Mesodermal cell (in vitro differentiated cells): ENCODE data around the gene PORCN. TPM values are rescaled to one million over a fixed set of nuclear protein-coding genes. Genes with fewer than 3 reads are reported as not detected.

ENCODE experiments used
- H3K27ac ChIP-seq: 2 replicates; pipeline ENCODE4 v1.7.0; 2013; ENCODE audit warnings: mild to moderate bottlenecking, low read depth, low read length, moderate library complexity; ENCODE audit not compliant: severe bottlenecking
- H3K36me3 ChIP-seq: 2 replicates; pipeline ENCODE4 v1.7.1; 2013; ENCODE audit warnings: mild to moderate bottlenecking, low read length, moderate library complexity; ENCODE audit not compliant: control insufficient read depth, insufficient read depth
- H3K4me1 ChIP-seq: one replicate; pipeline ENCODE4 v1.7.1; 2013; ENCODE audit warnings: mild to moderate bottlenecking, low read length; ENCODE audit not compliant: insufficient read depth, control insufficient read depth, poor library complexity, severe bottlenecking
- H3K4me3 ChIP-seq: 2 replicates; pipeline ENCODE4 v1.7.0; 2013; ENCODE audit warnings: low read length, control low read depth, mild to moderate bottlenecking; ENCODE audit not compliant: insufficient read depth, poor library complexity, severe bottlenecking; ENCODE audit errors: extremely low read depth
- H3K9me3 ChIP-seq: 2 replicates; pipeline ENCODE4 v1.7.1; 2013; ENCODE audit warnings: mild to moderate bottlenecking, low read length, moderate library complexity; ENCODE audit not compliant: control insufficient read depth
- WGBS, 2 experiments: methylation state at CpG; one replicate each; pipeline ENCODE4 v1.1.5; 2013; ENCODE audit warnings: missing lambda C conversion rate in 2 of 2; ENCODE audit not compliant: insufficient coverage in 2 of 2; 5-methylcytosine and 5-hydroxymethylcytosine counted together
- polyA plus RNA-seq, 2 experiments: library from polyadenylated mRNA; stranded (reverse); fragments of 50-300 nt; gene quantifications; one replicate each; pipeline ENCODE4 v1.2.3, GENCODE V29; 2013

The PORCN gene
- polyA plus RNA-seq (2013, experiment 1 of 2): 24.8 TPM
- 18.2 TPM for polyA plus RNA-seq (2013, experiment 2 of 2)

GRCh38 chrX:48508400-48509244 lies at the start of gene PORCN:
Gene PORCN, plus strand, starts transcription at chrX:48508992. Its CDS starts 829 bp downstream, at chrX:48509821.
- no peaks in the 10 kb centered on the region for H3K9me3 ChIP-seq
- 0% methylated on average over 13 to 14 of the region's 65 CpGs for WGBS, 2 experiments
- H3K27ac ChIP-seq: peak within 1 kb of the TSS; percentile 5
- H3K36me3 ChIP-seq: no peaks in the 10 kb centered on the region
- peak within 1 kb of the TSS; percentile 54 for H3K4me3 ChIP-seq
- peaks cover 5% of the 10 kb centered on the region for H3K4me1 ChIP-seq

- Histone ChIP-seq H3K9me3 (no peaks in the 10 kb centered on the region), H3K27ac (no peak overlapping the region), H3K4me1 (no peaks in the 10 kb centered on the region), H3K36me3 (no peaks in the 10 kb centered on the region), H3K4me3 (no peak overlapping the region)
- WGBS, 2 experiments: 90 to 98% methylated on average over 2 to 4 of the region's 6 CpGs
Observed at GRCh38 chrX:48459483-48459882, 49.3 kb upstream of the PORCN start.

GRCh38 chrX:48460031-48460430 lies 48.8 kb upstream of the PORCN start:
- no peaks in the 10 kb centered on the region for H3K4me1 ChIP-seq
- no peak overlapping the region for H3K4me3 ChIP-seq
- no peak overlapping the region for H3K27ac ChIP-seq
- 86 to 100% methylated on average over 1 of the region's 3 CpGs for WGBS, 2 experiments
- no peaks in the 10 kb centered on the region for H3K36me3 ChIP-seq
- H3K9me3 ChIP-seq: no peaks in the 10 kb centered on the region

GRCh38 chrX:48460606-48461005 lies 48.2 kb upstream of the PORCN start:
- H3K4me1 ChIP-seq: no peaks in the 10 kb centered on the region
- no peak overlapping the region for H3K27ac ChIP-seq
- H3K36me3 ChIP-seq: no peaks in the 10 kb centered on the region
- 100% methylated on average over 2 of the region's 11 CpGs; no CpG with 5 or more reads in 1 of the 2 experiments for WGBS, 2 experiments
- no peaks in the 10 kb centered on the region for H3K9me3 ChIP-seq
- no peak overlapping the region for H3K4me3 ChIP-seq

- 91 to 100% methylated on average over 1 to 5 of the region's 6 CpGs for WGBS, 2 experiments
- H3K36me3 ChIP-seq: no peaks in the 10 kb centered on the region
- H3K9me3 ChIP-seq: no peaks in the 10 kb centered on the region
Observed at GRCh38 chrX:48461830-48462229, 47.0 kb upstream of the PORCN start.

GRCh38 chrX:48465336-48465933 lies 43.4 kb upstream of the PORCN start:
- no peak overlapping the region for H3K27ac ChIP-seq
- no peak overlapping the region for H3K4me3 ChIP-seq
- peaks cover 5% of the 10 kb centered on the region for H3K4me1 ChIP-seq
- no peaks in the 10 kb centered on the region for H3K9me3 ChIP-seq
- WGBS, 2 experiments: 80 to 100% methylated on average over 3 to 6 of the region's 10 CpGs
- no peaks in the 10 kb centered on the region for H3K36me3 ChIP-seq

More at GRCh38 chrX:48461830-48462229, 47.0 kb upstream of the PORCN start:
- H3K4me1 ChIP-seq: no peaks in the 10 kb centered on the region
- no peak overlapping the region for H3K27ac ChIP-seq
- no peak overlapping the region for H3K4me3 ChIP-seq

- Histone ChIP-seq H3K36me3 (no peaks in the 10 kb centered on the region), H3K9me3 (no peaks in the 10 kb centered on the region), H3K27ac (no peak overlapping the region), H3K4me3 (no peak overlapping the region), H3K4me1 (peaks cover 5% of the 10 kb centered on the region)
- WGBS, 2 experiments: 93 to 94% methylated on average over 3 to 6 of the region's 10 CpGs
Observed at GRCh38 chrX:48466696-48467095, 42.1 kb upstream of the PORCN start.

- Histone ChIP-seq H3K4me3 (no peak overlapping the region), H3K4me1 (peaks cover 6% of the 10 kb centered on the region), H3K27ac (no peak overlapping the region), H3K9me3 (no peaks in the 10 kb centered on the region), H3K36me3 (no peaks in the 10 kb centered on the region)
- 40 to 80% methylated on average over 1 to 7 of the region's 10 CpGs for WGBS, 2 experiments
Observed at GRCh38 chrX:48467281-48467761, 41.5 kb upstream of the PORCN start.

GRCh38 chrX:48468247-48468671 lies 40.5 kb upstream of the PORCN start:
- Histone ChIP-seq H3K9me3 (no peaks in the 10 kb centered on the region), H3K4me1 (peaks cover 9% of the 10 kb centered on the region), H3K4me3 (peak overlapping the region; percentile 11), H3K36me3 (no peaks in the 10 kb centered on the region), H3K27ac (no peak overlapping the region)
- WGBS, 2 experiments: 6% methylated on average over 3 of the region's 18 CpGs; no CpG with 5 or more reads in 1 of the 2 experiments

- Histone ChIP-seq H3K27ac (no peak overlapping the region), H3K4me1 (peaks cover 9% of the 10 kb centered on the region), H3K9me3 (no peaks in the 10 kb centered on the region), H3K4me3 (peak overlapping the region; percentile 11), H3K36me3 (no peaks in the 10 kb centered on the region)
- 28% methylated on average over 2 of the region's 23 CpGs; no CpG with 5 or more reads in 1 of the 2 experiments for WGBS, 2 experiments
Observed at GRCh38 chrX:48468693-48469691, 39.8 kb upstream of the PORCN start.
